ENCODE results near the gene RFX4. TPM values are rescaled to one million over a fixed set of nuclear protein-coding genes. Genes with fewer than 3 reads are reported as not detected.

The RFX4 gene
- total and polyA plus RNA-seq, 9 of the 15 experiments (the other 6 are each of a cell fraction or from before 2014, with no cell fraction given) = not detected

DNA sequence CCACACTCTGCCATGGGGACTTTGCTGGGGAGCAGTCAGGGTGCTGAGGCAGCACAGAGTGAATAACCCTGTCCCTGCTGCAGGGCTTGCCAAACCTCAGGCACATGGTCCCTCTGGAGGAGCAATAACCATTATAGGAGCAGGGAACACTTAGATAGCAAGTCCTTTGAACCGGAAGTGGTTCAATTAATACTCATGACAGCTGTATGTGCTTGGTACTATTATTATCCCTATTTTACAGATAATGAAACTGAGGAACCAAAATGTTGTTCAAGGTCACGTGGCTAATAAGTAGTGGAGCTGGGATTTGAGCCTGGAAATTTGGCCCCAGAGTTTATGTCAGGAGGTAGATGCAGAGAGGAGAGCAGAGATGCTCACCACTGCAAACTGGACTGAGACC lies 49.0 kb downstream of the RFX4 start:
- FAIRE-seq = no peak
- no TSS peak for BruUV-seq (replicated peaks)
- Histone ChIP-seq H3K27me3 (ENCODE audit: control insufficient read depth in 2 of 2, insufficient read depth in 2 of 2, low read length in 2 of 2) (peaks cover 0 to 13% of the 10 kb centered on the region in 2 experiments; a peak in 3 of 5 replicates), H3K27ac (ENCODE audit: extremely low read depth, low read depth, low read length) (no peak overlapping the region), H3K4me3 (no peak overlapping the region), H3K4me1 (replicated peaks in 1 of 2; ENCODE audit: control insufficient read depth in 2 of 2, insufficient read depth in 2 of 2, low read length in 2 of 2) (no peaks in the 10 kb centered on the region), H3K9me1 (ENCODE audit: control insufficient read depth, insufficient read depth, low read length) (no peaks in the 10 kb centered on the region), H4K20me1 (replicated peaks; ENCODE audit: control insufficient read depth, insufficient read depth, low read length) (no peaks in the 10 kb centered on the region), H3K9ac (ENCODE audit: insufficient read depth in 1 of 2, low read depth in 2 of 2, low read length in 2 of 2) (no peak overlapping the region), H3K36me3 (ENCODE audit: control insufficient read depth, insufficient read depth, low read length) (no peaks in the 10 kb centered on the region), H2AFZ (ENCODE audit: low read depth, low read length) (no peak overlapping the region), H3K79me2 (ENCODE audit: control insufficient read depth, insufficient read depth, low read length) (no peaks in the 10 kb centered on the region), H3K4me2 (ENCODE audit: insufficient read depth, low read length) (no peak overlapping the region), H3K9me3 (replicated peaks; ENCODE audit: control insufficient read depth, insufficient read depth, low read depth, low read length) (no peaks in the 10 kb centered on the region)
- no peak for ATAC-seq
- WGBS (ENCODE audit: insufficient coverage, low coverage, missing lambda C conversion rate) = 8% methylated on average over 2 of the region's 2 CpGs
- DNase-seq (ENCODE audit: extremely low read depth in 1 of 4, low spot score in 3 of 4) = no peak
- POLR2A ChIA-PET = no interaction called here
- intact Hi-C loops (cut with micrococcal nuclease) (no loop called here), in situ Hi-C loops (cut with MboI) (no loop called here)
- CTCF ChIA-PET (ENCODE audit: low intra/inter-chr PET ratio) = no interaction called here
- TF ChIP-seq, protein P1, sequence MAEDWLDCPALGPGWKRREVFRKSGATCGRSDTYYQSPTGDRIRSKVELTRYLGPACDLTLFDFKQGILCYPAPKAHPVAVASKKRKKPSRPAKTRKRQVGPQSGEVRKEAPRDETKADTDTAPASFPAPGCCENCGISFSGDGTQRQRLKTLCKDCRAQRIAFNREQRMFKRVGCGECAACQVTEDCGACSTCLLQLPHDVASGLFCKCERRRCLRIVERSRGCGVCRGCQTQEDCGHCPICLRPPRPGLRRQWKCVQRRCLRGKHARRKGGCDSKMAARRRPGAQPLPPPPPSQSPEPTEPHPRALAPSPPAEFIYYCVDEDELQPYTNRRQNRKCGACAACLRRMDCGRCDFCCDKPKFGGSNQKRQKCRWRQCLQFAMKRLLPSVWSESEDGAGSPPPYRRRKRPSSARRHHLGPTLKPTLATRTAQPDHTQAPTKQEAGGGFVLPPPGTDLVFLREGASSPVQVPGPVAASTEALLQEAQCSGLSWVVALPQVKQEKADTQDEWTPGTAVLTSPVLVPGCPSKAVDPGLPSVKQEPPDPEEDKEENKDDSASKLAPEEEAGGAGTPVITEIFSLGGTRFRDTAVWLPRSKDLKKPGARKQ (CRISPR knock-in tag; IDR thresholded peaks at IDR 0.05) = no peak
- TF ChIP-seq ZNF324 (CRISPR knock-in tag; IDR thresholded peaks at IDR 0.05) (no peak), GABPA (tag; conservative IDR thresholded peaks at IDR 0.05; ENCODE audit: low read depth) (0 out of 2 replicates have a peak, but pooled peaks have one; percentile 14), NR2C1 (IDR thresholded peaks at IDR 0.05) (peak; percentile 60), NR2C1 (tag; IDR thresholded peaks at IDR 0.05) (peak; percentile 50)
